ENCODE data around the gene C10orf67. TPM values are rescaled to one million over a fixed set of nuclear protein-coding genes. Genes with fewer than 3 reads are reported as not detected.

C10orf67 gene
- total and polyA plus RNA-seq, 2 of the 8 experiments (the other 6 are each of a cell fraction or from before 2014, with no cell fraction given), result 0.05 to 0.11 TPM

DNA sequence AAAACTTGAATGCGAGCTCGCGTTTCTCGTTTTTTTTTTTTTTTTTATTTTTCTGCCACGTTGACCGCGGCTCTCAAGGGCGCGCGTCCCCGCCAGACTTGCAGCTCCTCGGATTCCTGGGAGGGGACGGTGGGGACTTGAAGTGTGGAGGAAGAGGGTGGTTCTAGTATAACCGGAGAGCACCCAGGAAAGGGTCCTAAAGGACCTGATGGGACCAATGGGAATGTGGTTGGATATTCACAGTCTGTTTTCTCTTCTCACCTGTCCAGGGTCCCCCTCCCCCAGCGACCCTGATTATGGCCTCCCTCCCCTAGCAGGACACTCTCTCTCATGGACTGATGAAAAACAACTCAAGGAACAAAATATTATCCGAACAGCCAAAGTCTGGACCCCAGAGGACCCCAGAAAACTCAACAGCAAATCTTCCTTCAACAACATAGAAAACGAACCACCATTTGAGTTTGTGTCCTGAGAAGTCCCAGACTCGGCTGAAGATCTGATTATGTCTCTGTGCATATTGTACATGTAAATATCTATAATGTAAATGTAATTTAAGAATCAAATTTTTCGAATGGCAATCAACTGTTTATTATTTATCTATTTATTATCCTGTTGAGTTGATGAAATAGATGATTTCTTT lies 151.0 kb downstream of the C10orf67 start:
- Histone ChIP-seq H3K79me1 (ENCODE audit: low read depth, low read length) (no peaks in the 10 kb centered on the region), H3K56ac (replicated peaks; ENCODE audit: insufficient read length, low read depth, low read length) (no peak overlapping the region), H4K20me1 (replicated peaks in 1 of 2; ENCODE audit: control insufficient read depth in 1 of 2, insufficient read depth in 2 of 2, low read length in 2 of 2) (peaks cover 22 to 30% of the 10 kb centered on the region in 2 experiments), H2BK20ac (ENCODE audit: low read length) (no peak overlapping the region), H2BK15ac (ENCODE audit: low read length) (no peak overlapping the region), H3K27ac (ENCODE audit: low read depth, low read length) (no peak overlapping the region), H3K9ac (replicated peaks in 1 of 4; ENCODE audit: extremely low read depth in 1 of 4, low read depth in 3 of 4, low read length in 3 of 4) (no peak overlapping the region), H3K18ac (ENCODE audit: extremely low read depth, low read length) (no peak overlapping the region), H2BK120ac (replicated peaks; ENCODE audit: low read depth, low read length) (no peak overlapping the region), H3K36me3 (ENCODE audit: control insufficient read depth in 2 of 4, insufficient read depth in 4 of 4, low read length in 3 of 4) (peaks cover 0 to 13% (median 0%) of the 10 kb centered on the region in 4 experiments; a peak in 1 of 8 replicates), H3K79me2 (ENCODE audit: control insufficient read depth in 1 of 2, insufficient read depth in 2 of 2, low read length in 2 of 2) (no peaks in the 10 kb centered on the region), H2AFZ (ENCODE audit: low read length) (no peak overlapping the region), H3K4me1 (replicated peaks in 1 of 4; ENCODE audit: control insufficient read depth in 3 of 4, insufficient read depth in 4 of 4, low read length in 3 of 4) (peaks cover 6 to 19% (median 10%) of the 10 kb centered on the region in 4 experiments), H4K5ac (ENCODE audit: insufficient read length, low read depth, low read length) (no peak overlapping the region), H3K23me2 (ENCODE audit: low read depth, low read length) (peaks cover 5% of the 10 kb centered on the region; the same call in 1 of the 2 replicates), H2BK5ac (ENCODE audit: low read depth, low read length) (no peak overlapping the region), H2BK12ac (ENCODE audit: low read depth, low read length) (no peak overlapping the region), H3K4me3 (ENCODE audit: extremely low read depth in 1 of 4, insufficient read depth in 2 of 4, low read depth in 3 of 4, low read length in 4 of 4) (peak overlapping the region in 1 of 4 experiments; percentile 48; a peak in 3 of 8 replicates), H4K8ac (ENCODE audit: extremely low read depth, insufficient read depth, low read length) (no peak overlapping the region; the same call in 1 of the 2 replicates), H3K14ac (ENCODE audit: insufficient read length) (no peak overlapping the region), H4K91ac (replicated peaks; ENCODE audit: insufficient read length, low read length) (no peak overlapping the region), H3K9me3 (ENCODE audit: insufficient read depth in 2 of 2, low read depth in 1 of 2, low read length in 1 of 2) (no peaks in the 10 kb centered on the region), H3K23ac (ENCODE audit: insufficient read length) (no peak overlapping the region), H3K4me2 (ENCODE audit: insufficient read depth in 1 of 2, low read depth in 2 of 2, low read length in 2 of 2) (peak overlapping the region; percentile 65 to 76), H3K4ac (replicated peaks; ENCODE audit: insufficient read length, low read depth, low read length) (no peak overlapping the region), H2AK5ac (ENCODE audit: low read depth, low read length) (no peak overlapping the region), H3K27me3 (replicated peaks in 1 of 4; ENCODE audit: control insufficient read depth in 3 of 4, extremely low read depth in 1 of 4, insufficient read depth in 3 of 4, low read length in 3 of 4) (peaks cover 97 to 100% (median 99%) of the 10 kb centered on the region in 4 experiments)
- FAIRE-seq (no peak), DNase-seq (ENCODE audit: low read depth in 1 of 2, low spot score in 2 of 2) (no peak)
- TF ChIP-seq CEBPB (IDR thresholded peaks at IDR 0.05; ENCODE audit: low read depth, low read length), result no peak
- TF ChIP-seq RNF2 (IDR thresholded peaks at IDR 0.05; ENCODE audit: borderline replicate concordance, low read depth, low read length, missing control alignments, poor library complexity, severe bottlenecking), result peak; percentile 91
- TF ChIP-seq SUZ12 (IDR thresholded peaks at IDR 0.05; ENCODE audit: low read length), result peak; percentile 20; the same call in 1 of the 2 replicates
- CTCF ChIA-PET (ENCODE audit: partially characterized antibody), result interaction anchor here (0.6 to 1.9 kb wide), 4 partner anchors 16 to 125 kb away, joined by 3 to 6 read pairs (median 5); no protein-coding TSS in a partner anchor
- WGBS, 2 experiments (ENCODE audit: extremely low coverage in 1 of 2, insufficient coverage in 1 of 2, insufficient read length in 1 of 2, insufficient replicate concordance in 2 of 2, low coverage in 1 of 2, low lambda C conversion rate in 2 of 2, missing lambda C conversion rate in 1 of 2), result 11% methylated on average over 12 of the region's 19 CpGs; no CpG with 5 or more reads in 1 of the 2 experiments
- POLR2A ChIA-PET (ENCODE audit: partially characterized antibody), result interaction anchor here (1.2 kb wide), 1 partner anchor 20 kb away, joined by 3 read pairs; no protein-coding TSS in a partner anchor

Measured in H1 (cell line).